ENCODE results near the gene PFKP.

Gene PFKP

DNA sequence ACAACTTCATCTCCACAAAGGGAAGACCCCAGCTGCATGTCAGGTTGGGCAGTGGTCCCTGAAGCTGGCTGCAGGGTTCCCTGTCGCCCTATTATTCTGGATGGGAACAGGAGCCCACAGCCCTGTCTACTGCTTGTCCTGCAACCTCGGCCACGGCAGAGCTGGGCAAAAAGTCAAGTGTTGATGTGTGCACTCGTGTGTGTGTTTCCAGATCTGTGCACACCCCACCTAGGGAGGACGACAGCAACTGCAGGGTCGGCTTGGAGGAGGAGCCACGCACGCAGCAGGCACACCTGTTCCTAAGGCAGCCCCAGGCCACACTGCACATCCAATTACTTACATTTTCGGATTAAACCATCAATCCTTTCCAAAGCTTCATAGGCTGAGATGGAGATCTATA, 81.6 kb downstream of the PFKP start:
- no peak for TF ChIP-seq GABPA (IDR thresholded peaks at IDR 0.05; ENCODE audit: low read depth)
- TF ChIP-seq, protein P1, sequence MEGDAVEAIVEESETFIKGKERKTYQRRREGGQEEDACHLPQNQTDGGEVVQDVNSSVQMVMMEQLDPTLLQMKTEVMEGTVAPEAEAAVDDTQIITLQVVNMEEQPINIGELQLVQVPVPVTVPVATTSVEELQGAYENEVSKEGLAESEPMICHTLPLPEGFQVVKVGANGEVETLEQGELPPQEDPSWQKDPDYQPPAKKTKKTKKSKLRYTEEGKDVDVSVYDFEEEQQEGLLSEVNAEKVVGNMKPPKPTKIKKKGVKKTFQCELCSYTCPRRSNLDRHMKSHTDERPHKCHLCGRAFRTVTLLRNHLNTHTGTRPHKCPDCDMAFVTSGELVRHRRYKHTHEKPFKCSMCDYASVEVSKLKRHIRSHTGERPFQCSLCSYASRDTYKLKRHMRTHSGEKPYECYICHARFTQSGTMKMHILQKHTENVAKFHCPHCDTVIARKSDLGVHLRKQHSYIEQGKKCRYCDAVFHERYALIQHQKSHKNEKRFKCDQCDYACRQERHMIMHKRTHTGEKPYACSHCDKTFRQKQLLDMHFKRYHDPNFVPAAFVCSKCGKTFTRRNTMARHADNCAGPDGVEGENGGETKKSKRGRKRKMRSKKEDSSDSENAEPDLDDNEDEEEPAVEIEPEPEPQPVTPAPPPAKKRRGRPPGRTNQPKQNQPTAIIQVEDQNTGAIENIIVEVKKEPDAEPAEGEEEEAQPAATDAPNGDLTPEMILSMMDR (IDR thresholded peaks at IDR 0.05; ENCODE audit: insufficient read depth, low read length) = no peak
- TF ChIP-seq SPI1 (IDR thresholded peaks at IDR 0.05; ENCODE audit: borderline replicate concordance, low read depth) = no peak
- no peak overlapping the region for H3K27ac ChIP-seq (replicated peaks)
- no peak overlapping the region for H3K4me3 ChIP-seq (replicated peaks; ENCODE audit: insufficient read depth, low read length)
- H3K27me3 ChIP-seq (ENCODE audit: insufficient read depth, poor library complexity, severe bottlenecking) = no peaks in the 10 kb centered on the region
- DNase-seq (ENCODE audit: low read depth in 1 of 2, low spot score in 1 of 2) = no peak

DNA sequence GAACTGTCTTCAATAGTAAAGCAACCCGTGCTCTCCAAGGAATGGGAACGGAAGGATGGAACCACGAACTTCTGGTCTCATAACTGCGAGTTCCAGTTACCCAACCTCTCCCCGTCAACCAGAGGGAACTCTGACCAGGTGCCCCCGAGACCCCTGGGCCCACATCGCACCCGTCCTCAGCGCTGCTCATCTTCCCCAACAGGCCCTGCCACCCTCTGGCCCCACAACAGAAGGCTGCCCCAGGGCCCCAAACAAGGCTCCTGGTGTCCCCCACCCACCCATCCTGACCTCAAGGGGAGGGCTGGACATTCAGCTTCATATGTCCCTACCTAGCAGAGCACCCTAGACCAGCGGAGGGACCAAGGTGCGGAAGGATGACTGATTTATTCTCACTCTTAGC, 82.6 kb downstream of the PFKP start:
- Histone ChIP-seq H3K27ac (replicated peaks) (no peak overlapping the region), H3K27me3 (ENCODE audit: insufficient read depth, poor library complexity, severe bottlenecking) (no peaks in the 10 kb centered on the region), H3K4me3 (replicated peaks; ENCODE audit: insufficient read depth, low read length) (no peak overlapping the region)
- TF ChIP-seq GABPA (IDR thresholded peaks at IDR 0.05; ENCODE audit: low read depth) (no peak), POLR2AphosphoS5 (IDR thresholded peaks at IDR 0.05; ENCODE audit: low read depth) (no peak), SPI1 (IDR thresholded peaks at IDR 0.05; ENCODE audit: borderline replicate concordance, low read depth) (no peak)
- TF ChIP-seq, protein P2, sequence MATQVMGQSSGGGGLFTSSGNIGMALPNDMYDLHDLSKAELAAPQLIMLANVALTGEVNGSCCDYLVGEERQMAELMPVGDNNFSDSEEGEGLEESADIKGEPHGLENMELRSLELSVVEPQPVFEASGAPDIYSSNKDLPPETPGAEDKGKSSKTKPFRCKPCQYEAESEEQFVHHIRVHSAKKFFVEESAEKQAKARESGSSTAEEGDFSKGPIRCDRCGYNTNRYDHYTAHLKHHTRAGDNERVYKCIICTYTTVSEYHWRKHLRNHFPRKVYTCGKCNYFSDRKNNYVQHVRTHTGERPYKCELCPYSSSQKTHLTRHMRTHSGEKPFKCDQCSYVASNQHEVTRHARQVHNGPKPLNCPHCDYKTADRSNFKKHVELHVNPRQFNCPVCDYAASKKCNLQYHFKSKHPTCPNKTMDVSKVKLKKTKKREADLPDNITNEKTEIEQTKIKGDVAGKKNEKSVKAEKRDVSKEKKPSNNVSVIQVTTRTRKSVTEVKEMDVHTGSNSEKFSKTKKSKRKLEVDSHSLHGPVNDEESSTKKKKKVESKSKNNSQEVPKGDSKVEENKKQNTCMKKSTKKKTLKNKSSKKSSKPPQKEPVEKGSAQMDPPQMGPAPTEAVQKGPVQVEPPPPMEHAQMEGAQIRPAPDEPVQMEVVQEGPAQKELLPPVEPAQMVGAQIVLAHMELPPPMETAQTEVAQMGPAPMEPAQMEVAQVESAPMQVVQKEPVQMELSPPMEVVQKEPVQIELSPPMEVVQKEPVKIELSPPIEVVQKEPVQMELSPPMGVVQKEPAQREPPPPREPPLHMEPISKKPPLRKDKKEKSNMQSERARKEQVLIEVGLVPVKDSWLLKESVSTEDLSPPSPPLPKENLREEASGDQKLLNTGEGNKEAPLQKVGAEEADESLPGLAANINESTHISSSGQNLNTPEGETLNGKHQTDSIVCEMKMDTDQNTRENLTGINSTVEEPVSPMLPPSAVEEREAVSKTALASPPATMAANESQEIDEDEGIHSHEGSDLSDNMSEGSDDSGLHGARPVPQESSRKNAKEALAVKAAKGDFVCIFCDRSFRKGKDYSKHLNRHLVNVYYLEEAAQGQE (IDR thresholded peaks at IDR 0.05; ENCODE audit: insufficient replicate concordance, low read depth) = no peak
- TF ChIP-seq, protein P1 (IDR thresholded peaks at IDR 0.05; ENCODE audit: insufficient read depth, low read length) = no peak
- DNase-seq (ENCODE audit: low read depth in 1 of 2, low spot score in 1 of 2) = no peak

DNA sequence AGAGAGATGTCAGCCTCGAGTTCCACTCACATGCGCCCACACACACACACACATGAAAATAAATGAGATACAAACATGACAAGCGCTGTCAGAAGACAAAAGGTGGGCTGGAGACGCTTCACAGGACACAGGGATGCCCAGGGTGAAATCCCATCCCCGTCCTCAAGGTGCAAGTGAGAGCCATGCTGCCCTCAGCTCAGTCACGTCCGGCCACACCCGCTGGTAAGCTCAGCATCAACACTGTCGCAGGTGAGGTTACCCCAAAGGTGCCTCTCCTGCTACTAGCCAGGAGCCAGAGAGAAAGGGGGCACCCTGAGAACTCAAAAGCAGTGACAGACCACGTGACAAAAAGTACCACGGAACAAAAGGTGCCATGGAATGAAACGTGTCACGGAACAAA, 83.0 kb downstream of the PFKP start:
- Histone ChIP-seq H3K27me3 (ENCODE audit: insufficient read depth, poor library complexity, severe bottlenecking) (no peaks in the 10 kb centered on the region), H3K4me3 (replicated peaks; ENCODE audit: insufficient read depth, low read length) (no peak overlapping the region), H3K27ac (replicated peaks) (no peak overlapping the region)
- no peak for DNase-seq (ENCODE audit: low read depth in 1 of 2, low spot score in 1 of 2)
- no peak for TF ChIP-seq POLR2AphosphoS5 (IDR thresholded peaks at IDR 0.05; ENCODE audit: low read depth)
- TF ChIP-seq, protein P2 (IDR thresholded peaks at IDR 0.05; ENCODE audit: insufficient replicate concordance, low read depth) = no peak
- no peak for TF ChIP-seq SPI1 (IDR thresholded peaks at IDR 0.05; ENCODE audit: borderline replicate concordance, low read depth)
- TF ChIP-seq GABPA (IDR thresholded peaks at IDR 0.05; ENCODE audit: low read depth) = no peak
- TF ChIP-seq, protein P1 (IDR thresholded peaks at IDR 0.05; ENCODE audit: insufficient read depth, low read length) = no peak

DNA sequence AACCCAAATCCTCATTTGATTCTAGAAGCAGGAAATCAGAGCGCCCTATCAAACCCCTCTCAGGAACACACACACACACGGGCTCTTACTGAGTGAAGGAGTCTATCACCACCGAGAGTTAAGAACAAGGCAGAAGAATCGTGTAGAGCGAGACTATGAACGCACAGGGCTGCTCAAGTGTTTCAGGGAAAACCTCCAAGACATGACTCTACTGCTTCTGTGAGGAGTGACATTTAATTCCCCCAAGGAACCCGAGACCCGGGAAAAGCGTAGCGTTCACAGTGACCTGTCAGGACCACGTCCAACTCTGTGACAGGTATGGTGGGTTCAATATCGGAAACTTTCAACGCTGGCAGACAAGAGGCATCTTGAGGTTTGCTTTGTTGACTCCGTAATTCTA, 83.6 kb downstream of the PFKP start:
- DNase-seq (ENCODE audit: low read depth in 1 of 2, low spot score in 1 of 2) = no peak
- H3K27ac ChIP-seq (replicated peaks) = no peak overlapping the region
- no peak overlapping the region for H3K4me3 ChIP-seq (replicated peaks; ENCODE audit: insufficient read depth, low read length)
- no peaks in the 10 kb centered on the region for H3K27me3 ChIP-seq (ENCODE audit: insufficient read depth, poor library complexity, severe bottlenecking)
- TF ChIP-seq, protein P2 (IDR thresholded peaks at IDR 0.05; ENCODE audit: insufficient replicate concordance, low read depth) = no peak
- TF ChIP-seq SPI1 (IDR thresholded peaks at IDR 0.05; ENCODE audit: borderline replicate concordance, low read depth) (no peak), GABPA (IDR thresholded peaks at IDR 0.05; ENCODE audit: low read depth) (no peak), POLR2AphosphoS5 (IDR thresholded peaks at IDR 0.05; ENCODE audit: low read depth) (no peak)
- TF ChIP-seq, protein P1 (IDR thresholded peaks at IDR 0.05; ENCODE audit: insufficient read depth, low read length) = no peak

All from HL-60 (cell line).